Activated B cell treated with CpG ODN at 0.5 μM for 24 hours (primary cell): Measurements from ENCODE around the gene INPP5B. TPM values are rescaled to one million over a fixed set of nuclear protein-coding genes. Genes with fewer than 3 reads are reported as not detected.
A peak's percentile ranks its signal among the peaks of the same experiment; 100 is the strongest.

Source experiments
- ATAC-seq: fragments of 200-7000 bp; cut with Tn5 transposase; one replicate; pipeline ENCODE4 v1.10.0; 2021; ENCODE audit warnings: low read depth, mild to moderate bottlenecking, moderate library complexity
- CTCF ChIA-PET: fragments of 350-600 bp; sonication (Branson Sonifier 250); formaldehyde crosslinking; loops from one replicate; lab custom pipeline; 2021; ENCODE audit warnings: antibody characterized with exemption; lab: Charles Lee
- POLR2A ChIA-PET: fragments of 350-600 bp; sonication (Branson Sonifier 250); formaldehyde crosslinking; loops from one replicate; lab custom pipeline; 2021; ENCODE audit warnings: antibody characterized with exemption; lab: Charles Lee
- DNase-seq: peaks from one replicate; pipeline ENCODE4 v3.0.0; 2022
- H3K27ac Mint-ChIP-seq: one replicate; pipeline ENCODE4 v1.8.0; 2020; ENCODE audit warnings: mixed read lengths
- H3K27me3 Mint-ChIP-seq: one replicate; pipeline ENCODE4 v1.8.0; 2021; ENCODE audit warnings: mixed read lengths
- H3K36me3 Mint-ChIP-seq: one replicate; pipeline ENCODE4 v1.8.0; 2021; ENCODE audit warnings: low read depth, mixed read lengths
- H3K4me1 Mint-ChIP-seq: one replicate; pipeline ENCODE4 v1.8.0; 2021; ENCODE audit warnings: mixed read lengths
- H3K4me3 Mint-ChIP-seq: one replicate; pipeline ENCODE4 v1.8.0; 2020; ENCODE audit warnings: mild to moderate bottlenecking, mixed read lengths
- H3K9me3 Mint-ChIP-seq: one replicate; pipeline ENCODE4 v1.8.0; 2020; ENCODE audit warnings: mixed read lengths
- intact Hi-C: fragments of 100-400 bp; cut with micrococcal nuclease; formaldehyde crosslinking; loops from one replicate; pipeline ENCODE4 v1.15.1; 2024
- total RNA-seq: library from RNA; stranded (reverse); gene quantifications from 2 replicates; pipeline ENCODE4 v1.2.3, GENCODE V29; 2022
- TF ChIP-seq, protein P1 (sequence below): fragments of 200-600 bp; IDR thresholded peaks from one replicate; pipeline ENCODE4 v1.8.0; 2022; ENCODE audit warnings: antibody characterized with exemption, mild to moderate bottlenecking

Gene INPP5B
- total RNA-seq, 1 donor from 2014 or later, result 70.3 TPM

DNA sequence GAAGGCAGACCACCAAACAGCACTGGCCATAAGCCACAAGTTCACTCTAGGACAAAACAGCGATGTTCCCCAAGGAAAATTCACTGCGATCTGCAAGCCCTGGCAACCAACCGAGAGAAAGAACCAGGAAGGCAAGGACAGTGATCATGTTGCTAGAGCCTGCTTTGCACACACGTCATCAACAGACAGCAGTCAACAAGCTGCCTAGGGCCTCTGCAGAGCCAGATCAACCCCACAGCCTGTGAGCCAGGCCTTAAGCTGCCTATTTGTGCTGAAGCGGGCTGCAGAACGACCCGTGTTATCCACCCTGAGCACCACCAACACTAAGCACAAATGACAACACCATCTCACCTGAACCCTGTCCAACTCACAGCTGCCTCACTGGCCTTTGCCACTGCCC, 132.6 kb downstream of the INPP5B start:
- ATAC-seq, result no peak
- ChIA-PET CTCF (no interaction called here), POLR2A (no interaction called here)
- H3K27ac Mint-ChIP-seq, result no peak overlapping the region
- no peak for DNase-seq
- TF ChIP-seq, protein P1, sequence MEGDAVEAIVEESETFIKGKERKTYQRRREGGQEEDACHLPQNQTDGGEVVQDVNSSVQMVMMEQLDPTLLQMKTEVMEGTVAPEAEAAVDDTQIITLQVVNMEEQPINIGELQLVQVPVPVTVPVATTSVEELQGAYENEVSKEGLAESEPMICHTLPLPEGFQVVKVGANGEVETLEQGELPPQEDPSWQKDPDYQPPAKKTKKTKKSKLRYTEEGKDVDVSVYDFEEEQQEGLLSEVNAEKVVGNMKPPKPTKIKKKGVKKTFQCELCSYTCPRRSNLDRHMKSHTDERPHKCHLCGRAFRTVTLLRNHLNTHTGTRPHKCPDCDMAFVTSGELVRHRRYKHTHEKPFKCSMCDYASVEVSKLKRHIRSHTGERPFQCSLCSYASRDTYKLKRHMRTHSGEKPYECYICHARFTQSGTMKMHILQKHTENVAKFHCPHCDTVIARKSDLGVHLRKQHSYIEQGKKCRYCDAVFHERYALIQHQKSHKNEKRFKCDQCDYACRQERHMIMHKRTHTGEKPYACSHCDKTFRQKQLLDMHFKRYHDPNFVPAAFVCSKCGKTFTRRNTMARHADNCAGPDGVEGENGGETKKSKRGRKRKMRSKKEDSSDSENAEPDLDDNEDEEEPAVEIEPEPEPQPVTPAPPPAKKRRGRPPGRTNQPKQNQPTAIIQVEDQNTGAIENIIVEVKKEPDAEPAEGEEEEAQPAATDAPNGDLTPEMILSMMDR, result no peak
- no peaks in the 10 kb centered on the region for H3K9me3 Mint-ChIP-seq
- H3K27me3 Mint-ChIP-seq, result no peaks in the 10 kb centered on the region
- intact Hi-C loops, result no loop called here
- H3K4me1 Mint-ChIP-seq, result peaks cover 15% of the 10 kb centered on the region
- H3K4me3 Mint-ChIP-seq, result no peak overlapping the region
- H3K36me3 Mint-ChIP-seq, result peaks cover 44% of the 10 kb centered on the region

DNA sequence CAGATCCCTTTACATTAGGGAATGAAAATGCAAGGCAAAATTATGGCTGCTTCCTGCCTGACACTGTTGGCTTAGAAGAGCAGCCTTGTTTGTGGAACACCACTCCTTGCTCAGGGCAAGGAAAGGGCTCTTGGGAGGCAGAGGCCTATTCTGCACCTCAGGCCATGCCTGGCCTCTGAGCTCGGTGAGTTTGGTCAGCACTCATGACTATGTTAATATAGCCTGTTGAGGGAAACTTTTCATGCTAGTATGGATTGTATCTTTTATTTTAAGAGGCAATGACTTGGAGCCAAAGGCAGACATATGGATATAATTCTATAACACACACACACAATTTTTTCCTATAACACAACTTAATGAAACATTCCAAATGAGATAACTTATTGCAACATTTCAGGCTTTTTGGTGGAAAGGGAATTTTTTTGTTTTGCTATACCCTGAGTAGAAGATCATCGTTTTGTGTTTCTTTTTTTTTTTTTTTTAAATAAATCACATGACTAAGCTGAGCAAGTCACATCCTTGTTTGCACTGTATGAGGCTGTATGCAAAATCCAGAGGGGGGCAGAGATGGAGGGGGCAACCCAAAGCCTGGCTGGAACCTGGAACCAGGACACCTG, 133.2 kb downstream of the INPP5B start:
- Mint-ChIP-seq H3K9me3 (no peaks in the 10 kb centered on the region), H3K36me3 (peaks cover 44% of the 10 kb centered on the region), H3K4me1 (peaks cover 21% of the 10 kb centered on the region), H3K27ac (no peak overlapping the region), H3K4me3 (no peak overlapping the region), H3K27me3 (no peaks in the 10 kb centered on the region)
- DNase-seq (no peak), ATAC-seq (no peak)
- TF ChIP-seq, protein P1, result no peak
- POLR2A ChIA-PET, result no interaction called here
- CTCF ChIA-PET, result no interaction called here
- intact Hi-C loops, result no loop called here

DNA sequence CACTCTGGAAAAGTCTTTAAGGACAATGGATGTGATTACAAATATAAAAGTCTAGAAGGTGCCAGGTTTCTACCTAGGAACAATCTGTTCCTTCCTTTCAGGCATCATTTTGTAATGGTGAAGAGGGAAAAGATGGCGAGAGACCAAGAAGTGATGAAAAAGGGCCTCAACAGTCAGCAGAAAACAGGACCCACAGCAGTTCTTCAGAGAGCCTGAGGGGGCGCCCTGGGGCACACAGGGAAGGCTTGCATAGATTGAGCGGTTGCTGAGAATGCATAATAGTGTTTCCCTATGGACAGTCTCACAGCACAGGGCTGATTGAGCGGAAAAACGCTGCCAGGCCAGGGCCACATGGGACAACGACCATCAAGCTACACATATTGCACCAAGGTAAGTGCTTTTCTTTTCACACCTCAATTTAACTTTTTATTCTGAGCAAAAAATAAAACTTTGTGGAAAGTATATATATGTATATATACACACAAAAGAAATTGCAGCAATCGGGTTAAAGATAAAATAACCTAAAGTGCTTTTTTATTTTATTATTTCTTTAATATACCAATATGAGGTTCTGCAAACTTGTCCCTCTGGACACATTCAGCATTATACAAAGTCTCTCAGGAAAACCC, 135.7 kb downstream of the INPP5B start:
- no peak overlapping the region for H3K27ac Mint-ChIP-seq
- intact Hi-C loops, result loop anchor here (1.0 kb wide), 1 partner anchor 49 kb away; no protein-coding TSS in a partner anchor
- POLR2A ChIA-PET, result interaction anchor here (1.2 kb wide), 1 partner anchor 48 kb away, joined by 4 read pairs; the partner anchor contains the start of gene MTF1
- peaks cover 39% of the 10 kb centered on the region for H3K36me3 Mint-ChIP-seq
- H3K4me3 Mint-ChIP-seq, result no peak overlapping the region
- CTCF ChIA-PET, result no interaction called here
- TF ChIP-seq, protein P1, result no peak
- H3K27me3 Mint-ChIP-seq, result no peaks in the 10 kb centered on the region
- peak; percentile 41 for ATAC-seq
- H3K4me1 Mint-ChIP-seq, result peaks cover 34% of the 10 kb centered on the region
- peak; percentile 46 for DNase-seq
- H3K9me3 Mint-ChIP-seq, result no peaks in the 10 kb centered on the region

Other genes with a start within 250 kb of the INPP5B start
- 0.12 and 0.27 TPM in 2 replicates for gene EPHA10, start 181.9 kb downstream of the INPP5B start, total RNA-seq
- gene MANEAL, start 153.2 kb downstream of the INPP5B start, total RNA-seq, result 5.3 and 5.4 TPM in 2 replicates
- gene C1orf122, start 139.3 kb downstream of the INPP5B start, total RNA-seq, result 18.8 and 19.9 TPM in 2 replicates
- 20.6 and 24.2 TPM in 2 replicates for gene YRDC, start 138.8 kb downstream of the INPP5B start, total RNA-seq
- 30.5 and 36.2 TPM in 2 replicates for gene MTF1, start 87.5 kb downstream of the INPP5B start, total RNA-seq
- 82.4 and 90.5 TPM in 2 replicates for gene SF3A3, start 43.0 kb upstream of the INPP5B start, total RNA-seq
- gene FHL3, start 58.5 kb upstream of the INPP5B start, total RNA-seq, result 1.4 and 1.6 TPM in 2 replicates
- 26.1 and 28.6 TPM in 2 replicates for gene UTP11, start 65.7 kb upstream of the INPP5B start, total RNA-seq
- gene POU3F1, start 99.7 kb upstream of the INPP5B start, total RNA-seq, result 6.1 and 6.2 TPM in 2 replicates